HG03457 (cell line): ENCODE measurements around the gene SWT1.
"Not testable (repeated sequence)": the region's sequence is repeated elsewhere in the genome, so short reads cannot be mapped to it uniquely, and the experiment has no call there.

ENCODE experiments used
- ATAC-seq: cut with Tn5 transposase; IDR thresholded peaks from one replicate; pipeline ENCODE4 v1.9.1; 2021; ENCODE audit warnings: moderate number of reproducible peaks; ENCODE audit not compliant: unreplicated experiment

The SWT1 gene

DNA sequence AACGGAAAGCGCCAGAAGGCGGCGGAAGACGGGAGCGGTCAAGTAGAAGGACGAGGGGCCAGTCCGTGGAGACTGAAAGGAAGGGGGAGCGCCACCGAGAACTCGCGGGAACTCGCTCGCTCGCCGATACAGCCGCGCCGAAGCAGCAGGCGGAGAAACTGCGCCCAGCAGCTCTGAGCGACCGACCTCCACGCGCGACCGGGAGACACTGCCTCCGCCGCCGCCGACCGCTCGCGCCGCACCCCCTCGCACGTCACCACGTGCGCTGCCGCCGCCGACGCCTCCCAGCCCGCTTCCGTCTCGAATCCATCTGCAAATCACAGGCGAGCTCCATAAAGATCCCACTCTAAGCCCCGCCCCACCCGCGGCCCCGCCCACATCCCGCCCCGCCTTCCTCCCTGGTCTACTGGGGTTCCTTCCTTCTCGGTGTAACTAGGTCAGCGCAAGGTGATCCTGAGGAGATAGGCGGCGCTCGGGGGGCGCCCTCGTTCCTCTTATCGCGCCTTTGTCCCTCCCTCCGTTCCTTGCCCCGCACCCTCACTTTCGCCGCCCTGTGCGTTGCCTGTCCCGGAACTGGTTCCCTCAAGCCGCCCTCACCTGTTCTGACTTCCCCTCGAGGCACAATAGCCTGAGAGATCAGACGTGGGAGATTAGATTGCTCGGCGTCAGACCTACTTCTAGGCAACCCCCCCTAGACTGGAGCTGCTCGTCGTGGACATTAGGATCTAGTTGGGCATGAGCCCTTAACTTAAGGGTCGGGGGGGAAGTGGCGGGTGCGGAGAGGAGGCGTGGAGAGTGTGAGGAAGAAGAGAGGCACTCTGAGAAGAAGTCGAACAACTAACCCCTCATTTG, 160.3 kb downstream of the SWT1 start, which contains the start of gene IVNS1ABP:
Gene IVNS1ABP, minus strand, starts transcription at position 210 of the 852 bp plus-strand sequence. CDS start 7,750 bp downstream, outside the sequence.
- peak; percentile 65 for ATAC-seq

- peak; percentile 44 for ATAC-seq
Measured at GRCh38 chr1:185317886-185318310, 160.9 kb downstream of the SWT1 start.

DNA sequence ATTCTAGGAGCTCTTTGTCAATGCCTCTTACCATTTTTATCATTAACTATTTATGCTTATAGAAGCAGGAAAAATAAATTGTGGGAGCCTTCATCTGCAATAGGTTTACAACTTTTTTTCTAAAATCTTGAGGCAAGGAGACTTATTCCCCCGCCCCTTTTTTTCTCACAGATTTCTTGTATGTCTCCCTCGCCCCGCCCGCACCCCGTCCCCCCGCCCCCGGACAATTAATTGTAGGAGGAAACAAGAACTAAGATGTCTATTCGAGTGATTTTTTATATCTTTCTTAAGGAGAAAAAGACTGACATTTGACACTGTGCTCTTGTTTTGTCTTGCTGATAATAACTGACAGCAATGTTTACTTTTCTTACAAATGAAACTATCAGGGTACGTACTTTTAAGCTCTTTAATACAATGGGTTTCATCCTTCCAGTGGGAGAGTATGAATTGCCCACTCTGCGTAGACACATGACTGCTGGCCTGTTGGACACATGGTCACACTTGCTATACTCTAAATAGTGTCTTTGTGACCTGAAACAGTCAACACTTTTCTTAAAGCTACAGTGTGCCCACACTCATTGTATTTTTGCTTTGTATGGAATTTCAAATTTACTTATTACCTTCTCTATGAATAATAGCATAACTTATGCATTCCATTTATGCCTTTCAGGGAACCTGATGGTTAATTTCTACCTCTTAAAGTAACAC, 161.6 kb downstream of the SWT1 start:
- ATAC-seq, result no peak

DNA sequence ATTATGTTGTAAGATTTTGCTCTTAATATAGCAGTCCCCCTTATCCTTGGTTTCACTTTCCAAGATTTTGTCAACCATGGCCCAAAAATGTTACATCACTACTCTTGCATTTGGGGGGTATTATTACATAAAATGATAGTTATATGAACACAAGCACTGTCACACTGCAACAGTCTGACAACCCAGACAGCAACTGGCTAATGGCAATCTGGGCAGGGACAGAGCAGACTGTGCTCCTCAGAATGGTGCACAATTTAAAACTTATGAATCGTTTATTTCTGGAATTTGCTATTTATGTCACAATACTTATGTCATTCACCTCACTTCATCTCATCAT, 162.1 kb downstream of the SWT1 start:
- ATAC-seq, result no peak

- ATAC-seq, result not testable (repeated sequence)
Measured at GRCh38 chr1:185321104-185321503, 164.1 kb downstream of the SWT1 start.

- ATAC-seq, result not testable (repeated sequence)
Measured at GRCh38 chr1:185321653-185322221, 164.8 kb downstream of the SWT1 start.

DNA sequence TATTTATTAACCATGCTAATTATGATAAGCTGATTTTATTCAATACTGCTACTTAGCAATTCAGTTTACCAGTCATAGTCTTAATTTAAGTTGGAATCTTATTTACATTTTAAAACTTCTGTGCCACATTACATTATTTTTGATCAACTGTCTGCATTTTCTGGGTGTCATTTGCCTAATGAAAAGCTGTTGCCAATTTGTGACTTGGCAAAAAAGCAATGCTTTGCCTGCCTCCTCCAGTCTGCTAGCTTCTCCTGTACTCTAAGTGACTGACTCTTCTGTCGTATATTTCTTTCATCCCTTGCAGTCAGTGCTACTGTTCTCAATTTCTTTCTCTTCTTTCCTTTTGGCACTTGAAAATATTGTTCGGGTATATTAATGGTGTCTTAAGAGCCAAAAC, 165.7 kb downstream of the SWT1 start:
- ATAC-seq, result no peak

DNA sequence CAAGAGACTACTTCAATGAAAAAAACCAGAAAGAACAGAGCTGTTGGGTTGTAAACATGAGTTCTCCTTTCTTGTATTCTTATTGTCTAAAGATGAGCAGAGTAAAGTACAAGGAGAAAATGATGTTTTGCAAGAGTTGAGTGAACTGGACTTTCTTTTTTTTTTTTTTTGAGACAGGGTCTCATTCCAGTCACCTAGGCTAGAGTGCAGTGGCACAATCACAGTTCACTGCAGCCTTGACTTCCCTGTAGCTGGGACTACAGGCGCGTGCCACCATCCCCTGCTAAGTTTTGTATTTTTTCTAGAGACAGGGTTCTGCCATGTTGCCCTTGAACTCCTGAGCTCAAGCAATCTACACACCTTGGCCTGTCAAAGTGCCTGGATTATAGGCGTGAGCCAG, 167.2 kb downstream of the SWT1 start:
- ATAC-seq, result no peak

DNA sequence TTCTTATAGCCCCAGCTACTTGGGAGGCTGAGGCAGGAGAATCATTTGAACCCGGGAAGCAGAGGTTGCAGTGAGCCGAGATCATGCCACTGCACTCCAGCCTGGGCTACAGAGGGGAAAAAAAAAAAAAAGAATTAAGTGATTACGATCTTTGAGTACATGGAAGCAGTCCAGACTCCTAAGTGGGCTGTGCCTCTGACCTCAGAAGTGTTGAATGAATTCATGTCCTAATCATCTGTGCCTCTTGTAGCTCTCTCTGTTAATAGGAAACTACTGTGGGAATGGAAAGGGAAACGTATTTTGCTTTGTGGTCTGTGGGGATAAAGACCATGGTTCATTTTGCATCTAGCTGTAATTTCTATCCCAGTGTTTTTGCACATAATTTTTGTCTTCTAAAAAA, 168.4 kb downstream of the SWT1 start:
- ATAC-seq, result no peak

DNA sequence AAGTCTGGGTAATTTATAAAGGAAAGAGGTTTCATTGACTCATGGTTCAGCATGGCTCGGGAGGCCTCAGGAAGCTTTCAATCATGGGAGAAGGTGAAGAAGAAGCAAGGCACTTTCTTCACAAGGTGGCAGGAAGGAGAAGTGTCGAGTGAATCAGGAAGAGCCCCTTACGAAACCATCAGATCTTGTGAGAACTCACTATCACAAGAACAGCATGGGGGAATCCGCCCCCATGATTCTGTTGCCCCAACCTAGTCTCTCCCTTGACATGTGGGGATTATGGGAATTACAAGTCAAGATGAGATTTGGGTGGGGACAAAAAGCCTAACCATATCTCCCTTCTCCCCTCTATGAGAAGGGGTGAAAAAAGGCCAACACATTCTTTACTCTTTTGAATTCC, 171.3 kb downstream of the SWT1 start:
- ATAC-seq, result no peak

GRCh38 chr1:185334182-185334581, 177.2 kb downstream of the SWT1 start:
- no peak for ATAC-seq

- ATAC-seq, result no peak
Measured at GRCh38 chr1:185337246-185337645, 180.3 kb downstream of the SWT1 start.

DNA sequence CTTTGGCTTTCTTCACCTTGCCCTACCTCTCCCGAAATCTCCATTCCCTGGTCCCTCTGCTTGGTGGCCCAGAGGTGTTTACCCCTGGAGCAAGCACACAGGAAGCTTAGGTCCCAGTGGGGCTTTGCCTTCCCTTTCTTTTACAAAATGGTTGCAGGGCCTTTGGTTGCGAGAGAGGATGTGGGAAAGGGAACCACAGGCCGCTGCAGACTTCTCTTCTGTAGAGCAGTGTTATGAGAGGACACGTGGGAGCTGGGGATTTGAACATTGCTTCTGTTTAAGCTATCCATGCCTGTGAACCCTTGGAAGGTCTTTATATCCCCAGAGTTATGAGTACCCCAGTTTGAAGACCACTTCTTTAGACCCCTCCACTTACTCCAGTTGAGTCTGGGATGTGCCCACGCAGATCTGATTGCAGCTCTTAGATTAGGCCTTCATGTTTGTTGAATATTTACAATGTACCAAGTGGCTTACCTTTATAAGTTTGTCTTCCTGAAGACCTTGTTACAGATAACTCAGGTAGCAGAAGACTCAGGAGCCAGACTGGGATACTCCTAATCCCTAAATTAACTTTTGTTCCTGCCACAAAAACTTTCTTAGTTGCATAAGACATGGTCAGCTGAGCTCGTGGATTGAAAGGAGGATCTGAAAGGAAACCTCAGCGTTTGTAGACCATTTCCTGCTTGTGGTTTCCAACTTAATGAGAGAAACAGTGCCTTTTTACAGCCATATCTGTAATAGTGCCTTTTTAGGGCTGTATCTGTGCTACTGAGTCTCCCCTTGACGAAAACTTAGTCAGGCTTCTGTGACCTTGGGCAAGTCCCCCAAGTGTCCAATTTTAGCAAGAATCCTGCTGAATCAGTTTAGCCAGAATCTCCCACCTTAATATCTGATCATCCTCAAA, 182.0 kb downstream of the SWT1 start:
- peak; percentile 95 for ATAC-seq

- no peak for ATAC-seq
Measured at GRCh38 chr1:185341196-185341781, 184.3 kb downstream of the SWT1 start.
